Measurements from ENCODE around the gene TCF7L1.

DNA sequence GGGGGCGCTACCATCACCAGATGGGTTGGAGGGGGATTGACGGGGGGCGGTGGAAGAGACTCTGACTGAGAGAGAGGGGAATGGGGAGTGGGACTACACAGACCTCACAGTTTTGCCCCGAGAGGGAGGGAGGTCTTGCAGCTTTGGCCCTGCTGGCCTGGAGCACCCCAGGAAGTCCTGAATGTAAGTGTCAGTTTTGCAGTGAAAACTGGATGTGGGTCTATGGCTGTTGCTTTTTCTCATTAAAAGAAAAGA lies 2.4 kb downstream of the TCF7L1 start:
- TF ChIP-seq, protein P1, sequence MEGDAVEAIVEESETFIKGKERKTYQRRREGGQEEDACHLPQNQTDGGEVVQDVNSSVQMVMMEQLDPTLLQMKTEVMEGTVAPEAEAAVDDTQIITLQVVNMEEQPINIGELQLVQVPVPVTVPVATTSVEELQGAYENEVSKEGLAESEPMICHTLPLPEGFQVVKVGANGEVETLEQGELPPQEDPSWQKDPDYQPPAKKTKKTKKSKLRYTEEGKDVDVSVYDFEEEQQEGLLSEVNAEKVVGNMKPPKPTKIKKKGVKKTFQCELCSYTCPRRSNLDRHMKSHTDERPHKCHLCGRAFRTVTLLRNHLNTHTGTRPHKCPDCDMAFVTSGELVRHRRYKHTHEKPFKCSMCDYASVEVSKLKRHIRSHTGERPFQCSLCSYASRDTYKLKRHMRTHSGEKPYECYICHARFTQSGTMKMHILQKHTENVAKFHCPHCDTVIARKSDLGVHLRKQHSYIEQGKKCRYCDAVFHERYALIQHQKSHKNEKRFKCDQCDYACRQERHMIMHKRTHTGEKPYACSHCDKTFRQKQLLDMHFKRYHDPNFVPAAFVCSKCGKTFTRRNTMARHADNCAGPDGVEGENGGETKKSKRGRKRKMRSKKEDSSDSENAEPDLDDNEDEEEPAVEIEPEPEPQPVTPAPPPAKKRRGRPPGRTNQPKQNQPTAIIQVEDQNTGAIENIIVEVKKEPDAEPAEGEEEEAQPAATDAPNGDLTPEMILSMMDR (conservative IDR thresholded peaks at IDR 0.05; ENCODE audit: low read length), result no peak
- TF ChIP-seq EZH2phosphoT487 (IDR thresholded peaks at IDR 0.05; ENCODE audit: borderline replicate concordance, low read depth, low read length), result no peak

All from OCI-LY7 (cell line).